Measurements from ENCODE around the gene HMX1.

The HMX1 gene

DNA sequence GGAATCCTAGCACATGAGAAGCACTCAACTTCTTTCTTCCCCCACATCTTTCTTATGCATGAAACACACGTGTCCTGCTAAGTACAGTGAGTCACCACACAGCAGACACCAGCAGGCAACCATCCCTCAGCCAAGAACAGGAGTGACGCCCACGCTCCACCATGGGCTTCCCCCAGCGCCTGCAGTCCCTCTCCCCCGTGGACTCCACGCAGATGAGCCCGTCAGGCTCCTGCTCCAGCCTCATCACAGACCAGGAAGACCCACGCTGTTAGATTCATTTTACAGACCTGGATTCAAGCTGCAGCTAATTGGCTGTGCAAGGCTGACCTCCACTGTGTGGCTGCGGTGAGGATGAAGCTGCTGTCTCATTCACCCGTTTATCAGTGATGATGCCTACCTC is 16.7 kb downstream of the HMX1 start:
- no peak for DNase-seq

DNA sequence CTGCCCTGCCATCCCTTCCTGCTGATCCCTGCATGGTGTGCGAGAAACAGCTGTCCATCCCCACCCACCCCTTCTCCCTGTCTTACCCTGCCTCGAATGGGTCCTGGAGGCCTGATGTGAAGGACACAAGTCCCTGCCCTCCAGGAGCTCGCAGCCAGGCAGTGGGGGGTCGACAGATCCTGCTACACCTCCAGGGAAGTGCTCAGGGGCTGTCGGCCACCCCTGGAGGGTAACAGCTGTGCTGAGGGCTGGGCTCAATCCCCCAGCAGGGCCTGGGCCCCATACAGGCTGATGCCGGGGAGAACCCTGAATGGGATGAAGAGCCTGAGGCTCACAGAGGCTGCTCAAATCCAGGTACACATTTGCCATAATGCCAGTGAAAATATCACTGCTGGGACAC is 17.6 kb downstream of the HMX1 start:
- DNase-seq = no peak

DNA sequence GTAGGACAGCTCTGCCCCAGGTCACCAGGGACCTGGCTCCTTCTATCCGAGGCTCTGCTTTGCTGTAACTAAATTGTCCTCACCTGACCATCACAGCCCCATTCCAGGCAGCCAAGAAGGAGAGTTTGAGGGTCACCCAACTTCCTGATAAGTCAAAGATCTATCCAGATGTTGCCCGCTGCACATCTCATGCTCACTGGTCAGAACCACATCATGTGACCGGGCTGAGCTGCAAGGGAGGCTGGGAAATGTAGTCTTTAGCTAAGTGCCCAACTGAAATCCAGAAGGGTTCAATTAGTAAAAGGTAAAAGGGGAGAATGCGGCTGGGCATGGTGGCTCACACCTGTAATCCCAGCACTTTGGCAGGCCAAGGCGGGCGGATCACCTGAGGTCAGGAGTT is 18.4 kb downstream of the HMX1 start:
- no peak for DNase-seq

DNA sequence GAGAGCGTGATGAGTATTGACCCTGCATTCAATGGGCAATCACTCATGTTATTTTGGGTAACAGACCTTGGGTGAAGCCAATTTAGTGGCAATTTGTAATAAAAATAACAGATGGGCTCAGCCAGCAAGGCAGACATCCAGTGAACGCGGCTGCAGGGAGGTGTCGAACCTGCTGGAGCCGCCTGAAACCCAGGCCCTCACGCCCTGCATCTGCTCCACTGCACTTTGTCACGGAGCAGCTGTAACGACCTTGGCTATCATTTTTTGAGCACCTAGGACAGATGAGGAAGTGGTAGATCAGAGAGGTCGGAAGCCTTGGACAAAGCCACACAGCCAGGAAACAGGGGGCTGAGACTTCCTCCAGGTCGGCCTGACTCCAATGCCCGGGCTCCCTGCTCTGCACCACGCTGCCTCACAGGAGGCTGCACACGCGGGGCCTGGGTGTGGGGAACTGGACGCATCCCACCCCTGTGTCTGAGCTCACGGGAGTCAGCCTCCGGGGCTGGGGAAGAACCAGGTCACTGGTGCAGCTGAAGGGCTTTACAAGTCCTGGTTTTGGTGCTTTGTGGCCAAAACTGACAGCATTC is 19.4 kb downstream of the HMX1 start:
- DNase-seq = no peak

DNA sequence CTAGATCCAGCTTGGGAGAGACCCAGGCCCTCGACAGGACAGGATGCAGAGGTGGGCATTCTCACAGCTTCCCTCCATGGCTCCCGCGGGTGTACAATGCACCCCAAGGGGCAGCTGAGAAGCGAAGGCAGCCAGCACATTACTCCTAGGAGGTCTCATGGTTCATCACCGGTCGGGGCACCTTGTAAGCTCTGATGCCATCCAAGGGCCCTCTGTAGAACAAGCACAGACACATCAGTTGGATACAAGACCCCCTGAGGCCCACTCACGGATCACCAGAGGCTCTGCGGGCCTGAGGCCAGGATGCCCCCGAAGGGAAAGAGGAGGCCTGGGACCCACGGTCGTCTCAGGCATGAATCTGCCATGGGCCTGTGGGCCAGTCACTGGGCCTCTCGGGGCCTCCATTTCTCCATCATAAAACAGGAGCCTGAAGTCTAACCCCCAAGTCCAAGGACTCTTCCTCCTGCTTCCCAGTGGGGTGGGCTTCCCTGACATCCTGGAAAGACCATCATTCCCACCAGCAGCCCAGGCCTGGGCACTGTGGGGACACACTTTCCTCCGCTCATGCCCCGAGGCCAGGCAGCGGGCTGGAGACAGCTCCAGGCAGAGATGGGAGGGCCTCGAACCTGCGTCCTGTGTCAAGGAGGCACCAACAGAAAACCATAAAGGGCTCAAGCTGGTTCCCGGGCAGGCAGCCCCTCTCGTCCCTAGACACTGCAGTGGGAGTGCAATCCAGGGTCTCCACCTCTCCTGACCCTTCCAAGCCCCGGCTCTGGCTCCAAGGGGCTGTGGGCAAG is 20.1 kb downstream of the HMX1 start:
- no peak for DNase-seq

DNA sequence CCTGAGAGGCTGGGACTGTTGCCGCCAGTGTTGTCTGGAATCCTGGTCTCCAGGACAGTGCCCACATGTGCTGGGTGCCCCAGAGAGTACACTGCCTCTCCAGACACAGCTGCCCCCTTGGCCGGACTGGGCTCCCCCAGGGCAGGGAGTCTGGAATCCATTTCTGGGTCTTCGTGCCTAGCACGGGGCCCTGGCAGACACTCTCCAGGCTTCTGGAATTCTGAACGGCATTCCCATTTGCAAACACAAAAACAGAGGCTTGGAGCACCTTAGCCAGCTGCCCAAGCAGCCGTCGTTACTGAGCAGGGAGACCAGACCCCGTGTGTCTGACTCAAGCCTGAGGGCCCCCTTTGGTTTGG is 20.8 kb downstream of the HMX1 start:
- DNase-seq = no peak

DNA sequence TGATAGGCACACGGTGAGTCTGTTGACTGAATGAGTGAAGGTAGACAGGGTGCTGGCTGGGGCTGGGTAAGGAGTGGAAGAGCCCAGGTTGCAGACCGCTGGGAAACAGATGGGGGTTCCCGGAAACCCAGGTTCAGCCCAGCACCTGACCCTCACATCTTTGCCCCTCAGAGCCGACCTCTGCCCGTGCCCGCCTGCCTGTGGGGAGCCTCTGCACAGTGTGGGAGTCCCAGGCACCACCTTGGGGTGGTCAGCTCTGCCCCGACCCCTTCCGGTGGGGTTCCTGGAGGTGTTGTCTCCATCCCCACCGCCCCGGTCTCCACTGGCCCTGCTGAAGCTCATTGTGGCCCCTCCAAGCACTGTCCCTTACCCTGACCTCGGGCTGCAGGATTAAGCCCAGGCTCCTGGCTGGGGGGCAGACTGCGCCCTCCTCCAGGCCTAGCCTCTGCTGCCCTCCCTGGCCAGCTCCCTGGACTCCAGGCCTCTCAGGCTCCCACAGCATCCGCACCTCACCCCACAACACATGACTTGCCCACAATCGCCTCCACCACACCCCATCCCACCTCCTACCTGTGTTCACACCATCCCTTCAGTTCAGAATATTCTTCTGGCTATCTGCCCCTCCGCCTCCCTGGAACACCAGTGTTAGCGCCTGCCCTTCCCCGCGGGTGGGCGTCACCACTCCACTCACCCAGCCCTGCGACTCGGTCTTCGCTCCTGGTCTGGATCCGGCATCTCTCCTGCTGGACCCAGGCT is 21.4 kb downstream of the HMX1 start:
- no peak for DNase-seq

DNA sequence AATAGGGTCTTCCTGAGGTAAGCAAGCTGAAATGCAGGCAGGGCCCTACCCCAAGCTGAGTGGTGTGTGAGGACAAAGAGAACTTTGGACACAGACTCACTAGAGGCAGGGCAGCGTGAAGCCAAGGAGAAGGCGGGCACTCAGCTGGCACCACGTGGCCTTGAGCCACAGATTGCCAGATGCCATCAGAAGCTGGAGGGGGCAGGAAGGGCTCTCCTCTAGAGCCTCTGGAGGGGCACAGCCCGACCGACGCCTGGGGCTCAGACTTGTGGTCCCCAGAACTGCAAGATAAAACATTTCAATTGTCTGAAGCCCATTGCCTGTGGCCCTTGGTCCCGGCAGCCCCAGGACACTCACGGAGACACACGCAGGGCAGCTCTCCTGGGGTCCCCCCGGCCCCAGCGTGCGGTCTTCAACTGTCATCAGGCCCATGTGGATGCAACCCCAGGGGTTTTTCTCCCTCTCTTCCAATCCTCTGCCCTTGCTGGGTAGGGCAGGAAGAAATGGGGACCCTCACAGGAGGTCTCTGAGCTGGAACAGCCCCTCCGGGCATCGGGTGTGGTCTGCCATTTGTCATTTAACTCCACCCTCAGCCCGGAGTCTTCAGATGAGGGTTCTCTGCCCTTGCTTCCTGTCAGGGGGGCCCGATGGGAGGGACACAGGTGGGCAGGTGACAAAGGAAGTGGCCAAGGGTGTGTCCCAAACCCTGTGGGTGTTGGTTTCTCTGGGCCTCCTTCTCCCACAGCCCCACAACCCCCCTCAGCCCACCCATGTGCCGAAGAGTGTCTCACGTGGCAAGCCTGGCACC is 22.2 kb downstream of the HMX1 start:
- DNase-seq = no peak

DNA sequence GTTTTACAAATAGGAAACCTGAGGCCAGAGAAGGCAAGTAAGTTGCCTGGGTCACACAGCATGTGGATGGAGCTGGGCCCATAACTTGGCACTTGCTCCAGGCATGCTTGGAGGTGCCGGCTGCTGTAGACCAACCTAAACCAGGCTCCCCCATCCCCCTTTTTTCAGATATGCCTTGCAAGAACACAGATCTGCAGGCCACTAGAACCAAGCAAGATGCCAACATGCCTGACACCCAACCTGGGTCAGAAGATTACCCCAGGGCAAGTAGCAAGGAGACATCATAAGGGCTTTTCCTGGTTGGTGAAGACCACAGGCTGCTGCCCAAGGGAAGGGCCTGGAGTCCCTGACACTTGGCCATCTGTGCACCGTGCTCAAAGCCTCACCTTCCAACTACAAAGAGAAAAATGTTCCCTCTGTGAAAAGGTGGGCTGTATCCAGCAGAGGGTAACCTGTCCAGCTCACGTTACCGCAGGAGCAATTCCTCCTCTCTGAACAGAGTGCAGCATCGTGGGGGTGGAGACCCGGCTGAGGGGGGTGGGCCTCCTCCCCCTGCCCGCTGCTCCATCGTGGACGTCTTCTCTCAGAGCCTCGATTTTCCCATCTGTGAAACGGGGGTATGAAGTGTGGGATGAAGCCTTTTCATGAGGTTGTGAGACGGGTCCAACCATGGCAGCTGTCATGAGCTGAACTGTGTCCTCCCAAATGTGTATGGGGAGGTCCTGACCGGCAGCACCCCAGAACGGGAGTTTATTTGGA is 23.0 kb downstream of the HMX1 start:
- no peak for DNase-seq

DNA sequence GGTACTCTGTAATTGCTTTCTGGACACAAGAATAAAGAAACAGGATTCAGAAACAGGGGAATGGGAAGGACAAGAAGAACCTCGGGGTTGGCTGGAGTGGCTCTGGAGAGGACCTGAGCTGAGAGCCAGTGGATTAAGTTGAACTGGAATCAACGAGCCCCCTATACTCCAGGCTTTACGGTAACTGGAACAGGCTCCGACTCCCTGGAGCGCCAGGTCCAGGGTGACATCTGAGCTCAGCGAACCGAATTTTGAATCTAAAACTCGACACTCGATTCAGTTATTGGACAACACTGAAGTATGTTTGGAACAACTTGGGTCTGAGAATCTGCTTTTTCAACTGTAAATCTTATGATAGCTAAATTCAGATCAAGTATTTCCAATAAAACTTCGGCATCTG is 23.9 kb downstream of the HMX1 start:
- no peak for DNase-seq

DNA sequence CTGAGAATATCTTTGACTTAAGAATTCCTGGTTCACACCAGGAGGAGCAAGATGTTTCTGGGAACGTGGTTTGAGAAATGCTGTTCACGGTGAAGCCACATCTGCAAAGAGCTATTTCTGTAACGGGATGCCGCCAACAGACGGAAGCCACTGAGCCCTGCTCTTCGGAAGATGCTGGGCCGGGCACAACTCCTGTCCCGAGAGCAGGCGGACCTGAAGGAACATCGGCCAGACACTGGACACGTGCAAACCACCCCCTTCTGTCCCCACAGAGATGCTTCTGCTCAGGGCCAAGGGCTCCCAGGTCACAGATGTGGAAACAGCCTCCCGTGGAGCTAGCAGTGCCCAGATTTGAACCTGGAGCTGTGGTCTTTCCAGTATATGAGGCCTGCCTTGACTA is 24.3 kb downstream of the HMX1 start:
- DNase-seq = no peak

DNA sequence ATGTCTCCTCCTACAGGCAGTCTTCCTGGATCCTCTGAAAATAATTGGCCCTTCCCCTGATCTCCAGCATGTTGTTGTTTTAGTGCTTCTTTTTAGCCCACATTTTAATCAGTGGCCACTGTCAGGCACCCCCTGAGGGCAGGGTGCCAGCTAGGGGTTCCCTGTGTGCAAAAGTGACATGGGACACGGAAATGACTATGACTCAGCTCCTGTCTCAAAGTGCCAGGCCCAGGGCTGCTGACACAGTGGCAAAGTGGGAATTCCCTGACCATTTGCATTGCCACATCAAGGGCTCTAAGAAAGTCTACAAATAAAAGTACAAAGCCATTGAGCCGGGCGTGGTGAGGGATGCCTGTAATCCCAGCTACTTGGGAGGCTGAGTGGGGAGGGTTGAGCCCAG is 24.8 kb downstream of the HMX1 start:
- no peak for DNase-seq

DNA sequence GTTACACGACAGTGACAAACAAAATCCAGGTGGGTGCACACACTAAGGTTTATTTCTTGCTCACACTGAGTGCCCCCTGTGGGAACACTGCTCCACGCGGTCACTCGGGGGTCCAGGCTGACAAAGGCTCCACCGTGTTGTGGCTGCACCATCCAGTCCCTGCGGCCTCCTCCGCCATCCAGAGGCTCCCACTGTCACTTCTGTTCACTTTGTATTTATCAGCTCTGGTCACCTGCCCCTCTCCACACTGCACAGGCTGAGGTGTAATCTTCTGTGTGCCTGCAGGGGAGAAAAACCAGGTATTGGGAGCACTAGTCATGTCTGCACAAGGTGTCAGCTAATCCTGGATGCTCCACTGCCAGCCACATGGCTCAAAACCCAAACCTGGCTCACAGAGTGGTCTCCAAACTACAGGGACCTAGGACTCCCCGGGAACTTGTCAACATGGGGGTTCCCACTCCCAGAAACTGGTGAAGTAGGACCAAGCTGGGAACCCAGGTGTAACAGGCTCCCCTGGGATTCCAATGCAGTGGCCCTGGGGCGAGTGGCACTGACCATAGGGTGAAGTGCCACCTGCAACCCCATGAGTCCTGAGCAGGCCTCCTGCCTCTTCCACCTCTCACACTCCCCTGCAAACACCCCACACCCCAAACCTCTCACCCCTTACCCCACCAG is 25.5 kb downstream of the HMX1 start:
- no peak for DNase-seq

DNA sequence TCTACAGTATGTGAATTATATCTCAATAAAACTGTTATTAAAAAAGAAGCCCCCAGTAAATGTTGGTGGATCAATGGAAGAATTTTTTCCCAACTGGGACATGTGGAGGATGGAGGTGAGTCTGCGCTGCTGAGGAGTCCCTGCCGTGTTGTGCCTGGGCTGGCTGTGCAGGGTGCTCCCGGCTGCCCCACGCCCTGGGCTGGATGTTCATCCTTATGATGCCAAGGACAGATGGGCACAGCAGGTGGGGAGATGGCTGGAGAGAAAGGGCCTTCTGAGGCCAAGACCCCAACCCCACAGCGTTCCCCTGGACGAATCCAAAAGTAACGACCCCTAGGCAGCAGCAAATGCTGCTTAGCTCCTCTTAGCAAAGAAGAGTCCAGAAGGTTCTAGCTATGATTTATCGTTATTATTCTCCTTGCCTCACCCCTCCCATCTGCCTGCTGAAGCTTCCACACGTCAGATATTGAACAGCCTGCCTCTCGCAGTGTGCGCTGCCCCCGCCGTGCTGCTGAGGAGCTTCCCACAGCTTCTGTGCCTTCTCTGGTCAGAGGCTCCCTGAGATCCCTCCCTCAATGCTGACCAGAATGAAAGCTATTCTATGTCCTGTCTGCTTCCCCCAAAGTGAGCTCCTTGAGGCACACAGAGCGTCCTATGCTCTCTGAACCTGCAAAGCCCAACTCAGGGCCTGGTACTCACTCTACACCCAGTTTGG is 26.5 kb downstream of the HMX1 start:
- DNase-seq = no peak

DNA sequence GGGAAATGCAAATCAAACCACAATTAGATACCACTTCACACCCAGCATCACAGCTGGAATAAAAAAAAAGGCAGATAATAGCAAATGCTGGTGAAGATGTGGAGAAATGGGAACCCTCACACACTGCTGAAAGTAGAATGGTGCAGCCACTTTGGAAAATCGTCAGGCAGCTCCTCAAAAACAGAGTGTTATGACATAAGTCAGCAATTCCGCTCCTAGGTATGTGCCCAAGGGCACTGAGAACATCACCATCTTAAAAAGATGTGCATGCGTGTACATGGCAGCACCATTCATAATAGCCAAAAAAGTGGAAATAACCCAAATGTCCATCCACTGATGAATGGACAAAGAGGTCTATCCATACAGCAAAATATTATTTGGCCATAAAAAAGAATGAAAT is 28.0 kb downstream of the HMX1 start:
- no peak for DNase-seq

DNA sequence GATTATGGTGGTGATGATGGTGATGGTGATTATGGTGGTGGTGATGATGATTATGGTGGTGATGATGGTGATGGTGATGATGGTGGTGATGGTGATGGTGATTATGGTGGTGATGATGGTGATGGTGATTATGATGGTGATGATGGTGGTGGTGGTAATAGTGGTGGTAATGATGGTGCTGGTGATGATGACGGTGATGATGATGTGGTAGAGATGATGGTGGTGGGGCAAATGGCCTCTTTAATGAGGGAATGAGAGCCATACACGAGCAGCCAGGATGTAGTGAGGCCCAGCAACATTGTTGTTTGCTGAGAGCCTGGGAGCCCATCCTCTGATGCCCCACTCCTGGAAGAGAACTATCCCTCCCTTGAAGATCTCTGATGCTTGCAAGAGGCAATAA is 29.0 kb downstream of the HMX1 start:
- no peak for DNase-seq

DNA sequence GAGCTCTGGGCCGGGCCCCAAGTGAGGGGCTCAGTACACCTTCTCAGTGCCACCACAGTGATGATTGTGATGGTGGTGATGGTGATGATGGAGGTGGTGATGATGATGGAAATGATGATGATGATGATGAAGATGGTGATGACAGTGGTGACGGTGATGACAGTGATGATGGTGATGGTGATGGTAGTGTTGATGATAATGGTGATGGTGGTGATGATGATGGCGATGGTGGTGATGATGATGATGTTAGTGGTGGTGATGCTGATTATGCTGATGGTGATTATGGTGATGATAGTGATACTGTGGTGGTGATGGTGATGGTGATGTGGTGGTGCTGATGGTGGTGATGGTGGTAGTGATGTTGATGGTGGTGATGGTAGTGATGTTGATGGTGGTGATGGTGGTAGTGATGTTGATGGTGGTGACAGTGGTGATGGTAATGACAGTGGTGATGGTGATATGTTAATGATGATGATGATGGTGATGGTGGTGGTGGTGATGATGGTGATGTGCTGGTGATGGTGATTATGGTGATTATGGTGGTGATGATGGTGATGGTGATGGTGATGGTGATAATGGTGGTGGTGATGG is 29.9 kb downstream of the HMX1 start:
- DNase-seq = no peak

DNA sequence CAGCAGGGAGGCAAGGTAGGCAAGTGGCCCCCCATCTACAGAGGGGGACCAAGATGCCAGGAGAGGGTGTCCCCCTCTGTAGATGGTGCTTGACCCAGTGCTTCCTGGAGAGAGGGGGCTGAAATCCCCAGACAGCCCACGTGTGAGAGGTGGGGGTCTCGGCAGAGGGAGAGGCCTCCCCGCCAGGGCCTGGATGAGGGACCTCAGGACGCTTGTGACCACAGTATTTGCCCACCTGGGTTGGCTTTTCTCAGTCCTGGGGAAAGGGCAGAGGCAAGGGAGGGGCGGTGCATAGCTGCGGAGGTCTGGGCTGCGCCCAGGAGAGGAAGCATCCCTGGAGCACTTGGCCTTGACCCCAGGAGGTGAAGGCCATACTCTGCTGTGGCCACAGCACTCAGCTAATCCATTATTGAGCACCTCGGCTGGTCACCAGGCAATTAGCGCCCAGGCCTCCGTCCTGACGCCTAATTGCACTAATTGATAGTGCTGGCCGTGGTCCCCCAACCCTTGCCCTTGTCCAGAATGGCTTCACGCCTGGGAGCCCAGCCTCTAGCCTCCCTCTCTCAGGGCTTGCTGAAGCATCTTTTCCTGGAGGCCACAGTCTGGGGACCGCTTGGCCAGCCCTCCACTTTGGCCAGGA is 30.7 kb downstream of the HMX1 start:
- DNase-seq = no peak

DNA sequence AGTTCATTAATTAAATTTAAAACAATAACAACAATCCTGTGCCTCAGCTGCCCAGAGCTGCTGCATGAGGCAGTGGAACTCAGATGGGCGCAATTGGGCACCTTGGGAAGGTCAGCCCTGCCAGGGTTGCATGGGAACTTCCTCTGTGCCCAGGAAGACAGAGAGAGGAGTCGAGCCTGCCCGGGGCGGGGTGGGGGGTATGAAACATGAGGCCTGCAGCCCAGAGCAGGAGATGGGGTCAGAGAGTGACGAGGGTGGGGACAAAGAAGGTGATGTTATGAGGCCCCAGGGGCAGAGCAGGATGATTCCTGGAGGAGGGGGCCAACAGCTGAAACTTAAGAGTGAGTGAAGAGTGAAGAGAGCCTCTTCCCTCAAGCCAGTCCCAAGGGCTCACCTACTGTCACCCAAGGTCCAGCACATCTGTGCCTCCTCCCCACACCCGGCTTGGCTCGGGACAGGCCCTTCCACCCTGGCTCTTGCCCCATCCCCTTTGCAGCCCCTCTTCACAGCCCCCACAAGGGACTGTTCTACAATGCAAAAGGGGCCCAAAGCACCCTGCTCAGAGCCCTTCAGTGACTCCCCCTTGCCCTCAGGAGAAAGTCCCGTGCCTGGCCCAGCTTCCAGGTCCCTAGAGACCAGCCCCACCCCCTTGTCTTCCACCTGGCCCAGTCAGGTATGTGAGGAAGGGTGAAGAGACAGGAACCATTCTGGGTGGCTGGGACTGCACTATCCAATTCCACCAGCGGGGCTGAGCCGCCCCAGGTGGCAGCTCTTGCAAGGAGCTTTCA is 31.4 kb downstream of the HMX1 start:
- no peak for DNase-seq

DNA sequence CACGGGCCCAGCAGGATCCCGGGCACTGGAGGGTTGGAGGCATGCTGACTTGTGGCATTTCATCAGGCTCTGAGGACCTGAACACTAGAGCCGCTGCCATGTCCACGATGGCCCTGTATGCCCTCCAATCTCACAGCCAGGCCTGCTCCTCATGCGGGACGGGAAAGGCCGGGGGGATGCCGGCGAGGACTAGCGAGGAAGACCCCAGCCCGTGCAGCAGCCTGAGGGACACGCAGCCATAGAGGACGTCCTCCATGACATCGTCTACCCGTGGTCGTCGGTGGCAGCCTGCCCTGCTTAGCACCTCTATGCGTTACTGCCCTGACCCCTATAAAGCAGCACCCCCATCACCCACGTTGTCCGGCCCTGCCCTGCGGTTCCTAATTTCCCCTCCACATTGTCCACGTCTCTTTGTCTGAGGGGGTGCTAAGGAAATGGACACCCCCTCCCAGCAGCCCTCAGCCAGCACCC is 32.6 kb downstream of the HMX1 start:
- DNase-seq = no peak
